ENCODE results near the gene MYH8. TPM values are rescaled to one million over a fixed set of nuclear protein-coding genes. Genes with fewer than 3 reads are reported as not detected.

Gene MYH8
- total and polyA plus RNA-seq, 10 of the 15 experiments (the other 5 are each of a cell fraction or from before 2014, with no cell fraction given) = 0.01 to 0.03 TPM; not detected in 8

- no peak for TF ChIP-seq STAT3 (IDR thresholded peaks at IDR 0.05; ENCODE audit: low read depth, low read length)
- TF ChIP-seq SREBF2 (IDR thresholded peaks at IDR 0.05; ENCODE audit: low read length) = no peak
Observed at GRCh38 chr17:10417431-10417830, 4.3 kb downstream of the MYH8 start (continued).

GRCh38 chr17:10415161-10415560, 6.6 kb downstream of the MYH8 start:
- intact Hi-C loops (cut with micrococcal nuclease; ENCODE audit: unreplicated experiment) = no loop called here
- H2AFZ ChIP-seq (ENCODE audit: control insufficient read depth, low read depth, low read length) = no peak overlapping the region
- ChIA-PET RAD21 (ENCODE audit: unreplicated experiment) (no interaction called here), POLR2A (no interaction called here), SMC1A (ENCODE audit: uncharacterized antibody, unreplicated experiment) (no interaction called here), CTCF (no interaction called here)
- H3K79me2 ChIP-seq (ENCODE audit: control insufficient read depth, insufficient read depth, low read length) = no peaks in the 10 kb centered on the region
- H3K9ac ChIP-seq (ENCODE audit: control insufficient read depth, insufficient read depth, low read length) = no peak overlapping the region
- H3K4me3 ChIP-seq = no peak overlapping the region
- no peaks in the 10 kb centered on the region for H3K9me3 ChIP-seq (replicated peaks; ENCODE audit: control insufficient read depth, insufficient read depth, low read length)
- WGBS (ENCODE audit: insufficient coverage, insufficient replicate concordance, low lambda C conversion rate, missing lambda C conversion rate) = 19% methylated on average over 4 of the region's 4 CpGs
- no peak for ATAC-seq
- H3K4me2 ChIP-seq (ENCODE audit: control insufficient read depth, insufficient read depth) = no peak overlapping the region
- H3K36me3 ChIP-seq (ENCODE audit: control insufficient read depth in 2 of 2, insufficient read depth in 2 of 2, low read length in 1 of 2) = no peaks in the 10 kb centered on the region
- BruUV-seq (replicated peaks) = no TSS peak
- H3K4me1 ChIP-seq (ENCODE audit: control insufficient read depth, insufficient read depth, low read length) = no peaks in the 10 kb centered on the region
- H3K27ac ChIP-seq (ENCODE audit: control insufficient read depth, insufficient read depth) = no peak overlapping the region
- no peaks in the 10 kb centered on the region for H4K20me1 ChIP-seq (ENCODE audit: control insufficient read depth, insufficient read depth)
- no peak for FAIRE-seq
- H3K27me3 ChIP-seq (replicated peaks in 1 of 2; ENCODE audit: control insufficient read depth in 2 of 2, insufficient read depth in 2 of 2, low read length in 1 of 2) = no peaks in the 10 kb centered on the region
- no peak for DNase-seq (ENCODE audit: low read depth, low spot score)
- in situ Hi-C loops (cut with MboI) = no loop called here
- no peak for TF ChIP-seq CHD4 (IDR thresholded peaks at IDR 0.05)
- no peak for TF ChIP-seq ZNF24 (IDR thresholded peaks at IDR 0.05)
- no peak for TF ChIP-seq NFIC (IDR thresholded peaks at IDR 0.05; ENCODE audit: low read depth, low read length)
- TF ChIP-seq E2F8 (IDR thresholded peaks at IDR 0.05; ENCODE audit: low read depth, partially characterized antibody) = no peak
- no peak for TF ChIP-seq ZBED1 (IDR thresholded peaks at IDR 0.05; ENCODE audit: borderline replicate concordance)
- TF ChIP-seq DPF2 (IDR thresholded peaks at IDR 0.05) = no peak
- no peak for TF ChIP-seq CUX1 (IDR thresholded peaks at IDR 0.05; ENCODE audit: insufficient replicate concordance, low read depth, low read length)
- no peak for TF ChIP-seq STAT3 (IDR thresholded peaks at IDR 0.05; ENCODE audit: low read depth, low read length)
- TF ChIP-seq PAX8 (IDR thresholded peaks at IDR 0.05) = no peak
- TF ChIP-seq POU2F2 (IDR thresholded peaks at IDR 0.05; ENCODE audit: borderline replicate concordance, low read depth, low read length) = no peak
- no peak for TF ChIP-seq STAT1 (conservative IDR thresholded peaks at IDR 0.05)
- no peak for TF ChIP-seq MEF2A (IDR thresholded peaks at IDR 0.05; ENCODE audit: insufficient read depth, low read depth, low read length)
- no peak for TF ChIP-seq ZNF217 (IDR thresholded peaks at IDR 0.05)
- no peak for TF ChIP-seq KAT2A (conservative IDR thresholded peaks at IDR 0.05; ENCODE audit: control insufficient read depth, low read depth, low read length)
- TF ChIP-seq TCF7 (IDR thresholded peaks at IDR 0.05; ENCODE audit: borderline replicate concordance) = no peak
- TF ChIP-seq BACH1 (IDR thresholded peaks at IDR 0.05; ENCODE audit: borderline replicate concordance) = no peak
- TF ChIP-seq POLR2AphosphoS5 (IDR thresholded peaks at IDR 0.05; ENCODE audit: low read length) = no peak
